Naive thymus-derived CD8-positive, alpha-beta T cell (primary cell): ENCODE data around the gene EIF1B. TPM values are rescaled to one million over a fixed set of nuclear protein-coding genes. Genes with fewer than 3 reads are reported as not detected.

ENCODE experiments used
- ATAC-seq, 2 donors: fragments of 150-1000 bp; cut with Tn5 transposase in 1 of 2; sonication (Bioruptor Pico), chemical (Tn5 transposase) in 1 of 2; 1 replicate in 1 of 2; 2 replicates in 1 of 2; pipeline ENCODE4 v1.10.0; 2021; ENCODE audit warnings: mild to moderate bottlenecking in 2 of 2, moderate library complexity in 2 of 2
- POLR2A ChIA-PET: fragments of 350-600 bp; sonication (Branson Sonifier 250); formaldehyde crosslinking; loops from one replicate; lab custom pipeline; 2021; ENCODE audit warnings: antibody characterized with exemption; lab: Charles Lee
- DNase-seq, 10 donors: peaks; one replicate each; pipeline versions ENCODE4 v3.0.0 to v3.0.0-alpha.2; 2020 to 2022
- H3K27ac Mint-ChIP-seq, 10 donors: one replicate each; pipeline ENCODE4 v1.8.0; 2020 to 2022; ENCODE audit warnings: mild to moderate bottlenecking in 10 of 10, mixed read lengths in 10 of 10, moderate library complexity in 4 of 10, inconsistent platforms in 1 of 10
- H3K27me3 Mint-ChIP-seq, 5 donors: one replicate each; pipeline ENCODE4 v1.8.0; 2021 to 2022; ENCODE audit warnings: mixed read lengths in 5 of 5
- H3K36me3 Mint-ChIP-seq, 3 donors: one replicate each; pipeline ENCODE4 v1.8.0; 2020 to 2022; ENCODE audit warnings: mixed read lengths in 3 of 3, mild to moderate bottlenecking in 2 of 3, inconsistent platforms in 1 of 3
- H3K4me1 Mint-ChIP-seq, 4 donors: one replicate each; pipeline ENCODE4 v1.8.0; 2021 to 2022; ENCODE audit warnings: mixed read lengths in 4 of 4
- H3K4me3 Mint-ChIP-seq, 10 donors: one replicate each; pipeline ENCODE4 v1.8.0; 2020 to 2022; ENCODE audit warnings: mild to moderate bottlenecking in 10 of 10, mixed read lengths in 10 of 10, moderate library complexity in 6 of 10, inconsistent platforms in 1 of 10
- H3K9me3 Mint-ChIP-seq, 9 donors: one replicate each; pipeline ENCODE4 v1.8.0; 2020 to 2022; ENCODE audit warnings: mixed read lengths in 9 of 9, mild to moderate bottlenecking in 3 of 9, inconsistent platforms in 1 of 9, moderate library complexity in 1 of 9
- polyA plus RNA-seq, 3 donors: library from polyadenylated mRNA; unstranded; fragments of 300-500 nt; fragmentation: Illumina TruSeq; gene quantifications; one replicate each; pipeline ENCODE4 v1.2.3, GENCODE V29; 2021
- total RNA-seq, 8 experiments: library from RNA in 2 of 8; stranded (reverse) in 2 of 8; gene quantifications; one replicate each; pipeline ENCODE4 v1.2.3 and lab custom pipeline; 2021 to 2026

The EIF1B gene
- total and polyA plus RNA-seq, 5 experiments from 2014 or later = 38.9 to 68.8 (median 47.9) TPM

- no peaks in the 10 kb centered on the region for H3K9me3 Mint-ChIP-seq
These were observed 24.3 kb downstream of the EIF1B start for GRCh38 chr3:40333852-40334251.

GRCh38 chr3:40336101-40336500 is 26.6 kb downstream of the EIF1B start:
- ATAC-seq = no peak
- POLR2A ChIA-PET = no interaction called here
- no peak overlapping the region for H3K27ac Mint-ChIP-seq

More at GRCh38 chr3:40333852-40334251, 24.3 kb downstream of the EIF1B start:
- DNase-seq = no peak
- POLR2A ChIA-PET = no interaction called here
- Mint-ChIP-seq H3K36me3 (no peaks in the 10 kb centered on the region), H3K27ac (no peak overlapping the region), H3K4me1 (no peaks in the 10 kb centered on the region), H3K4me3 (no peak overlapping the region), H3K27me3 (no peaks in the 10 kb centered on the region)
- ATAC-seq = no peak

GRCh38 chr3:40336511-40337135 is 27.1 kb downstream of the EIF1B start:
- DNase-seq (no peak), ATAC-seq (no peak)
- POLR2A ChIA-PET = no interaction called here
- Mint-ChIP-seq H3K27me3 (no peaks in the 10 kb centered on the region), H3K4me1 (no peaks in the 10 kb centered on the region), H3K4me3 (no peak overlapping the region), H3K36me3 (no peaks in the 10 kb centered on the region), H3K27ac (no peak overlapping the region), H3K9me3 (no peaks in the 10 kb centered on the region)

More at GRCh38 chr3:40336101-40336500, 26.6 kb downstream of the EIF1B start:
- Mint-ChIP-seq H3K27me3 (no peaks in the 10 kb centered on the region), H3K9me3 (no peaks in the 10 kb centered on the region), H3K4me3 (no peak overlapping the region), H3K4me1 (no peaks in the 10 kb centered on the region), H3K36me3 (no peaks in the 10 kb centered on the region)
- DNase-seq = no peak

GRCh38 chr3:40337136-40338108 is 27.9 kb downstream of the EIF1B start:
- POLR2A ChIA-PET = no interaction called here
- Mint-ChIP-seq H3K4me3 (no peak overlapping the region), H3K27ac (no peak overlapping the region), H3K4me1 (no peaks in the 10 kb centered on the region), H3K27me3 (no peaks in the 10 kb centered on the region), H3K9me3 (no peaks in the 10 kb centered on the region), H3K36me3 (no peaks in the 10 kb centered on the region)
- no peak for ATAC-seq
- DNase-seq = no peak

- no peaks in the 10 kb centered on the region for H3K9me3 Mint-ChIP-seq
- DNase-seq (no peak), ATAC-seq (no peak)
- H3K27ac Mint-ChIP-seq = no peak overlapping the region
- H3K36me3 Mint-ChIP-seq = no peaks in the 10 kb centered on the region
- H3K4me1 Mint-ChIP-seq = no peaks in the 10 kb centered on the region
- no peak overlapping the region for H3K4me3 Mint-ChIP-seq
- no peaks in the 10 kb centered on the region for H3K27me3 Mint-ChIP-seq
- POLR2A ChIA-PET = no interaction called here
These were observed 30.4 kb downstream of the EIF1B start for GRCh38 chr3:40339871-40340270.

GRCh38 chr3:40340541-40341170 is 31.1 kb downstream of the EIF1B start:
- Mint-ChIP-seq H3K27me3 (no peaks in the 10 kb centered on the region), H3K9me3 (no peaks in the 10 kb centered on the region), H3K36me3 (peaks cover 0 to 1% (median 0%) of the 10 kb centered on the region in 3 donors), H3K4me1 (no peaks in the 10 kb centered on the region), H3K4me3 (no peak overlapping the region), H3K27ac (no peak overlapping the region)
- POLR2A ChIA-PET = no interaction called here
- ATAC-seq (no peak), DNase-seq (no peak)

- ATAC-seq (no peak), DNase-seq (no peak)
- H3K27ac Mint-ChIP-seq = no peak overlapping the region
- H3K9me3 Mint-ChIP-seq = no peaks in the 10 kb centered on the region
- POLR2A ChIA-PET = no interaction called here
- peaks cover 0 to 4% (median 0%) of the 10 kb centered on the region in 5 donors for H3K27me3 Mint-ChIP-seq
- H3K4me1 Mint-ChIP-seq = no peaks in the 10 kb centered on the region
- no peak overlapping the region for H3K4me3 Mint-ChIP-seq
- peaks cover 0 to 2% (median 0%) of the 10 kb centered on the region in 3 donors for H3K36me3 Mint-ChIP-seq
These were observed 32.2 kb downstream of the EIF1B start for GRCh38 chr3:40341671-40342070.

- POLR2A ChIA-PET = no interaction called here
- no peak overlapping the region for H3K4me3 Mint-ChIP-seq
- peaks cover 16 to 24% (median 22%) of the 10 kb centered on the region in 5 donors for H3K27me3 Mint-ChIP-seq
- DNase-seq (no peak), ATAC-seq (no peak)
- no peak overlapping the region for H3K27ac Mint-ChIP-seq
- H3K4me1 Mint-ChIP-seq = no peaks in the 10 kb centered on the region
- peaks cover 0 to 28% (median 6%) of the 10 kb centered on the region in 9 donors for H3K9me3 Mint-ChIP-seq
- peaks cover 0 to 22% (median 13%) of the 10 kb centered on the region in 3 donors for H3K36me3 Mint-ChIP-seq
These were observed 41.0 kb downstream of the EIF1B start for GRCh38 chr3:40350529-40350928.

GRCh38 chr3:40355410-40355809 is 45.9 kb downstream of the EIF1B start:
- ATAC-seq = no peak
- peaks cover 0 to 17% (median 0%) of the 10 kb centered on the region in 3 donors for H3K36me3 Mint-ChIP-seq
- H3K4me1 Mint-ChIP-seq = no peaks in the 10 kb centered on the region
- H3K9me3 Mint-ChIP-seq = peaks cover 0 to 16% (median 9%) of the 10 kb centered on the region in 9 donors
- H3K27me3 Mint-ChIP-seq = peaks cover 18 to 31% (median 23%) of the 10 kb centered on the region in 5 donors
- DNase-seq = no peak
- H3K27ac Mint-ChIP-seq = no peak overlapping the region
- POLR2A ChIA-PET = no interaction called here
- no peak overlapping the region for H3K4me3 Mint-ChIP-seq

GRCh38 chr3:40358454-40358853 is 48.9 kb downstream of the EIF1B start:
- no peaks in the 10 kb centered on the region for H3K4me1 Mint-ChIP-seq
- POLR2A ChIA-PET = no interaction called here
- no peaks in the 10 kb centered on the region for H3K36me3 Mint-ChIP-seq
- ATAC-seq (no peak), DNase-seq (no peak)
- no peak overlapping the region for H3K27ac Mint-ChIP-seq
- peaks cover 0 to 6% (median 0%) of the 10 kb centered on the region in 9 donors for H3K9me3 Mint-ChIP-seq
- H3K27me3 Mint-ChIP-seq = peaks cover 12 to 21% (median 15%) of the 10 kb centered on the region in 5 donors
- H3K4me3 Mint-ChIP-seq = no peak overlapping the region
